Choroid plexus epithelial cell (primary cell): ENCODE data around the gene DAPK1.
"Not testable (repeated sequence)": the region's sequence is repeated elsewhere in the genome, so short reads cannot be mapped to it uniquely, and the experiment has no call there.

Source experiments
- DNase-seq: peaks from one replicate; pipeline ENCODE4 v3.0.0-alpha.2; 2010; ENCODE audit warnings: low read depth
- H3K4me3 ChIP-seq: 2 replicates; pipeline ENCODE4 v1.5.1; 2011; ENCODE audit warnings: low read depth, mild to moderate bottlenecking, control low read depth, low read length, moderate library complexity
- TF ChIP-seq, protein P1 (sequence below): conservative IDR thresholded peaks from 2 replicates; pipeline ENCODE4 v1.5.1; 2011; ENCODE audit warnings: low read depth, mild to moderate bottlenecking, control low read depth, inconsistent platforms, low read length, moderate library complexity

DAPK1 gene

DNA sequence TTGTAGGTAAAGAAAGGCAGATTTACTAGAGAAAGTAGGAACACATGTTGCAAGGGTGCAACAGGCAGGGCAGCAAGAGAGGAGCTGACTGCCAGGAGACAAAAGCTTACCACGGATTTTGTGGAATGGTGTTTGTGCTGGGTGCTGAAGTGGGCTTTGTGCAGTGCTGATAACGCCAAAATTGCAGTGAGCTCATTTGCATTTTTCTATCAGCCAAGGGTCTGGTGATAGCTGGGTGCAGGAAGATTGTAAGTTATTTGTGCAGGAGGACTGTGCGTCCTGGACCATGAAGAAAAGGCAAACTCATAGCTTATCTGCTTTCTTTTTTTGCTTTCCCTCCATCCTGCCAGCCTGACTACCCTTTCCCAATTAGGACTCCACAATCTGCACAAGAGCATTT lies 241.9 kb downstream of the DAPK1 start:
- TF ChIP-seq, protein P1, sequence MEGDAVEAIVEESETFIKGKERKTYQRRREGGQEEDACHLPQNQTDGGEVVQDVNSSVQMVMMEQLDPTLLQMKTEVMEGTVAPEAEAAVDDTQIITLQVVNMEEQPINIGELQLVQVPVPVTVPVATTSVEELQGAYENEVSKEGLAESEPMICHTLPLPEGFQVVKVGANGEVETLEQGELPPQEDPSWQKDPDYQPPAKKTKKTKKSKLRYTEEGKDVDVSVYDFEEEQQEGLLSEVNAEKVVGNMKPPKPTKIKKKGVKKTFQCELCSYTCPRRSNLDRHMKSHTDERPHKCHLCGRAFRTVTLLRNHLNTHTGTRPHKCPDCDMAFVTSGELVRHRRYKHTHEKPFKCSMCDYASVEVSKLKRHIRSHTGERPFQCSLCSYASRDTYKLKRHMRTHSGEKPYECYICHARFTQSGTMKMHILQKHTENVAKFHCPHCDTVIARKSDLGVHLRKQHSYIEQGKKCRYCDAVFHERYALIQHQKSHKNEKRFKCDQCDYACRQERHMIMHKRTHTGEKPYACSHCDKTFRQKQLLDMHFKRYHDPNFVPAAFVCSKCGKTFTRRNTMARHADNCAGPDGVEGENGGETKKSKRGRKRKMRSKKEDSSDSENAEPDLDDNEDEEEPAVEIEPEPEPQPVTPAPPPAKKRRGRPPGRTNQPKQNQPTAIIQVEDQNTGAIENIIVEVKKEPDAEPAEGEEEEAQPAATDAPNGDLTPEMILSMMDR = no peak
- no peak overlapping the region for H3K4me3 ChIP-seq
- no peak for DNase-seq

DNA sequence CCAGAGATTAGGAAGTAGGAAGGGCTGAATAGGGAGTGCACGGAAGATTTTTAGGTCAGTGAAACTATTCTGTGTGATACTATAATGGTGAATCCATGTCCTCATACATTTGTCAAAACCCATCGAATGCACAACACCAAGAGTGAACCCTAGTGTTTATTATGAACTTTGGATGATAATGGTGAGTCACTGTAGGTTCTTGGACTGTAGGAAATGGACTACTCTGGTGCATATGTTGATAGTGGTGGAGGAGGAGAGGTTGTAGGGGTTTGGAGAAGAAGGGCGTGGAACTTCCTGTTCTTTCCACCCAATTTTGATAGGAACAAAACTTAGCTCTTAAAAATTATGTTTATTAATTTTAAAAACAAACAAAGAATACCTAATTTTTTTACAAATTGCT lies 242.5 kb downstream of the DAPK1 start:
- DNase-seq = no peak
- TF ChIP-seq, protein P1 = no peak
- H3K4me3 ChIP-seq = no peak overlapping the region

DNA sequence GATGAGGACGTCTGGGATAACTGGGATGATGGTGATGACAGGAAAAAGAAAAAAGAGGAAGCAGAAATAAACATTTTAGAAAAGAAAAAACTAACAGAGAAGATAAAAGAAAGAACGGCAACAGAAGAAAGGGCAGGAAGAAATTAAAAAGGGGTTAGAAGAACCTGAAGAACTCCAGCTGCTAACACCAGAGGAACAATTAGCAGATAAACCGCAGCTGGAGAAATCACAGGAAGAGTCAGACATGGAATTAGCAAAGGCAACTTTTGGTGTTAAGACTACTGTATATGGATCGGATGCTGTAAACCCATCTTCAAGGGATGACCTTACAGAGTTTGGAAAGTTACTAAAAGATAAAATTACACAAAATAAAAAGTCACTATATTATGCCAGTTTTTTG lies 243.7 kb downstream of the DAPK1 start:
- TF ChIP-seq, protein P1 = no peak
- no peak for DNase-seq
- H3K4me3 ChIP-seq = no peak overlapping the region

DNA sequence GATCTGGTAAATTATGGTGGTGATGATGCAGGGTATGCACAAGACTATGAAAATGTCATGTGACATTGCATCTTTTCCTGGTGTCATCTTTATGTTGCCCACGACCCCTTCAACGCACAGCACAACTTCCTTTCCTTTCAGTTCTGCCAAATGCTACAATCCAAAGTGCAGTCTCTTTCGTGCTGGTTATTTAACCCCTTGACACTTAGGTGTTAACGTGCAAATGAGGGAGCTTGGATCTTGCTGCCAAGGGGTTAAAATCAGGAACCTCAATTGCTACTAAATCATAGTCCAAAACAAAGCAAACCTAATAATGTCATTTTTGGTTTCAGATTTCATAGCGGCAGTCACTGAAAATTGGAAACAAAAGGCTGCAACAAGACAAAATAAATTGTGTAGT lies 244.2 kb downstream of the DAPK1 start:
- TF ChIP-seq, protein P1 = no peak
- no peak for DNase-seq
- H3K4me3 ChIP-seq = no peak overlapping the region

- no peak for DNase-seq
- TF ChIP-seq, protein P1 = no peak
- no peak overlapping the region for H3K4me3 ChIP-seq
These were observed 245.3 kb downstream of the DAPK1 start for GRCh38 chr9:87742813-87743428.

DNA sequence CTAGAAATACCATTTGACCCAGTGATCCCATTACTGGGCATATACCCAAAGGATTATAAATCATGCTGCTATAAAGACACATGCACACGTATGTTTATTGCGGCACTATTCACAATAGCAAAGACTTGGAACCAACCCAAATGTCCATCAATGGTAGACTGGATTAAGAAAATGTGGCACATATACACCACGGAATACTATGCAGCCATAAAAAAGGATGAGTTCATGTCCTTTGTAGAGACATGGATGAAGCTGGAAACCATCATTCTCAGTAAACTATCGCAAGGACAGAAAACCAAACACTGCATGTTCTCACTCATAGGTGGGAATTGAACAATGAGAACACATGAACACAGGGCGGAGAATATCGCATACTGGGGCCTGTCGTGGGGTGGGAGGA lies 246.6 kb downstream of the DAPK1 start:
- not testable (repeated sequence) for DNase-seq, H3K4me3 ChIP-seq

GRCh38 chr9:87746186-87746585 lies 248.5 kb downstream of the DAPK1 start:
- no peak for DNase-seq
- TF ChIP-seq, protein P1 = no peak
- no peak overlapping the region for H3K4me3 ChIP-seq
